Vagina (tissue), 2 donors: ENCODE measurements around the gene SLC22A23.

Experiments
- CTCF ChIP-seq, 3 experiments: fragments of 450-650 bp in 2 of 3; fragments of 200-600 bp in 1 of 3; sonication (generic) in 1 of 3; IDR thresholded peaks; one replicate each; pipeline ENCODE4 v1.5.1; 2017 to 2019; ENCODE audit warnings: antibody characterized with exemption in 3 of 3, mild to moderate bottlenecking in 2 of 3, moderate library complexity in 2 of 3
- POLR2A ChIP-seq, 2 donors: fragments of 450-650 bp; IDR thresholded peaks; one replicate each; pipeline ENCODE4 v1.6.1; 2017; ENCODE audit warnings: antibody characterized with exemption in 2 of 2, mild to moderate bottlenecking in 2 of 2, moderate library complexity in 2 of 2

GRCh38 chr6:3449321-3449720 lies 7.5 kb downstream of the SLC22A23 start:
- TF ChIP-seq POLR2A (IDR thresholded peaks at IDR 0.05) (no peak), CTCF (IDR thresholded peaks at IDR 0.05) (no peak)
